GM21526 (cell line): ENCODE results near the gene KRT80.

Experiments
- ATAC-seq: cut with Tn5 transposase; IDR thresholded peaks from one replicate; pipeline ENCODE4 v1.9.1; 2021; ENCODE audit warnings: moderate library complexity; ENCODE audit not compliant: unreplicated experiment, low FRiP score

KRT80 gene

GRCh38 chr12:52144512-52145227 lies 47.1 kb downstream of the KRT80 start:
- no peak for ATAC-seq

GRCh38 chr12:52142431-52142830 lies 49.4 kb downstream of the KRT80 start:
- ATAC-seq = no peak

- ATAC-seq = no peak
Observed at GRCh38 chr12:52141875-52142274, 49.9 kb downstream of the KRT80 start.

GRCh38 chr12:52141306-52141705 lies 50.5 kb downstream of the KRT80 start:
- no peak for ATAC-seq

- no peak for ATAC-seq
Observed at GRCh38 chr12:52139579-52140062, 52.2 kb downstream of the KRT80 start.

- ATAC-seq = no peak
Observed at GRCh38 chr12:52139147-52139546, 52.7 kb downstream of the KRT80 start.

- ATAC-seq = no peak
Observed at GRCh38 chr12:52137746-52138145, 54.1 kb downstream of the KRT80 start.

- no peak for ATAC-seq
Observed at GRCh38 chr12:52132754-52133161, 59.1 kb downstream of the KRT80 start.

GRCh38 chr12:52130711-52131110 lies 61.1 kb downstream of the KRT80 start:
- no peak for ATAC-seq

GRCh38 chr12:52127683-52128450 lies 63.9 kb downstream of the KRT80 start:
- ATAC-seq = no peak

- ATAC-seq = no peak
Observed at GRCh38 chr12:52126605-52127578, 64.9 kb downstream of the KRT80 start.

- no peak for ATAC-seq
Observed at GRCh38 chr12:52126050-52126604, 65.7 kb downstream of the KRT80 start.

- ATAC-seq = no peak
Observed at GRCh38 chr12:52125476-52125900, 66.3 kb downstream of the KRT80 start.

GRCh38 chr12:52123487-52124186 lies 68.2 kb downstream of the KRT80 start:
- ATAC-seq = no peak

- no peak for ATAC-seq
Observed at GRCh38 chr12:52122904-52123303, 68.9 kb downstream of the KRT80 start.

GRCh38 chr12:52122540-52122871 lies 69.3 kb downstream of the KRT80 start:
- ATAC-seq = no peak

- no peak for ATAC-seq
Observed at GRCh38 chr12:52121824-52122539, 69.8 kb downstream of the KRT80 start.

- ATAC-seq = no peak
Observed at GRCh38 chr12:52120951-52121823, 70.6 kb downstream of the KRT80 start.
